Tibial artery (tissue), 4 donors: ENCODE measurements around the gene TADA2A.

Source experiments
- DNase-seq, 2 donors: peaks; one replicate each; pipeline ENCODE4 v3.0.0-alpha.2; 2019
- H3K27ac ChIP-seq, 2 donors: fragments of 200-600 bp; sonication (generic) in 1 of 2; 1 replicate in 1 of 2; 2 replicates in 1 of 2; pipeline ENCODE4 v1.5.1; 2018 to 2019; ENCODE audit warnings: mild to moderate bottlenecking in 1 of 2
- H3K27me3 ChIP-seq, 2 donors: fragments of 200-600 bp; sonication (generic) in 1 of 2; one replicate each; pipeline versions ENCODE4 v1.5.1 to v1.6.0; 2016 to 2019
- H3K36me3 ChIP-seq, 3 donors: fragments of 200-600 bp; sonication (generic) in 2 of 3; one replicate each; pipeline ENCODE4 v1.5.1; 2016 to 2019; ENCODE audit warnings: mild to moderate bottlenecking in 2 of 3
- H3K4me1 ChIP-seq, 4 donors: fragments of 200-600 bp; sonication (generic) in 2 of 4; 1 replicate in 3 of 4; 2 replicates in 1 of 4; pipeline ENCODE4 v1.5.1; 2016 to 2019
- H3K4me3 ChIP-seq, 2 donors: fragments of 200-600 bp; sonication (generic) in 1 of 2; 1 replicate in 1 of 2; 2 replicates in 1 of 2; pipeline ENCODE4 v1.5.1; 2018 to 2019; ENCODE audit warnings: mild to moderate bottlenecking in 2 of 2
- H3K9me3 ChIP-seq, 3 donors: fragments of 200-600 bp; sonication (generic) in 1 of 3; one replicate each; pipeline ENCODE4 v1.5.1; 2016 to 2019
- intact Hi-C: fragments of 100-400 bp; cut with DNase I; formaldehyde crosslinking; loops from one replicate; pipeline ENCODE4 v1.15.0; 2023; ENCODE audit warnings: low total_unique reads
- TF ChIP-seq, protein P1 (sequence below), 2 experiments: fragments of 200-600 bp in 1 of 2; fragments of 450-650 bp in 1 of 2; IDR thresholded peaks; one replicate each; pipeline ENCODE4 v1.5.1; 2017 to 2019; ENCODE audit warnings: antibody characterized with exemption in 2 of 2, mild to moderate bottlenecking in 1 of 2, moderate library complexity in 1 of 2

The TADA2A gene

DNA sequence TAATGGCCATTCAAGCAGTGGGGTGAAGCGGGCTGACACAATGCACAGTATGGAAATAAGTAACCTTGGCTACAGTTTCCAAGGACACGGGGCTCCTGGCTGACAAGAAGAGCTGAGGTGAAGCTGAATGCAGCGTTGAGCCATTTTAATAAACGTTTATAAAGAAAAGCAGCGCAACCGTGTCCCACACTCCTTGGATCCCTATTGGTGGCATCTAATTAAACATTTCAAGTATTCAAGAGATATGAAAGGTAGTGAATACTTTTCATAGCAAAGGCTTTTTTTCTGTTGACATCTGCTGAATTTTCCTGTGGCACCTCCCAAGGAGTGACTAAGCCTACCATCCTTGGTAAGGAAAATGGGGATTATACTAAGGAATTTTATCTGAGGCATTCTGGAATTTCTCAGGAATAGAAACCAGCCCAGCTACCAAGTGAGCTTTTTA lies 109.5 kb downstream of the TADA2A start:
- Histone ChIP-seq H3K27ac (no peak overlapping the region), H3K4me1 (no peaks in the 10 kb centered on the region), H3K27me3 (no peaks in the 10 kb centered on the region), H3K4me3 (no peak overlapping the region), H3K9me3 (no peaks in the 10 kb centered on the region), H3K36me3 (peaks cover 37 to 85% (median 62%) of the 10 kb centered on the region in 3 donors)
- DNase-seq = no peak
- intact Hi-C loops = no loop called here
- TF ChIP-seq, protein P1, sequence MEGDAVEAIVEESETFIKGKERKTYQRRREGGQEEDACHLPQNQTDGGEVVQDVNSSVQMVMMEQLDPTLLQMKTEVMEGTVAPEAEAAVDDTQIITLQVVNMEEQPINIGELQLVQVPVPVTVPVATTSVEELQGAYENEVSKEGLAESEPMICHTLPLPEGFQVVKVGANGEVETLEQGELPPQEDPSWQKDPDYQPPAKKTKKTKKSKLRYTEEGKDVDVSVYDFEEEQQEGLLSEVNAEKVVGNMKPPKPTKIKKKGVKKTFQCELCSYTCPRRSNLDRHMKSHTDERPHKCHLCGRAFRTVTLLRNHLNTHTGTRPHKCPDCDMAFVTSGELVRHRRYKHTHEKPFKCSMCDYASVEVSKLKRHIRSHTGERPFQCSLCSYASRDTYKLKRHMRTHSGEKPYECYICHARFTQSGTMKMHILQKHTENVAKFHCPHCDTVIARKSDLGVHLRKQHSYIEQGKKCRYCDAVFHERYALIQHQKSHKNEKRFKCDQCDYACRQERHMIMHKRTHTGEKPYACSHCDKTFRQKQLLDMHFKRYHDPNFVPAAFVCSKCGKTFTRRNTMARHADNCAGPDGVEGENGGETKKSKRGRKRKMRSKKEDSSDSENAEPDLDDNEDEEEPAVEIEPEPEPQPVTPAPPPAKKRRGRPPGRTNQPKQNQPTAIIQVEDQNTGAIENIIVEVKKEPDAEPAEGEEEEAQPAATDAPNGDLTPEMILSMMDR (IDR thresholded peaks at IDR 0.05) = no peak

DNA sequence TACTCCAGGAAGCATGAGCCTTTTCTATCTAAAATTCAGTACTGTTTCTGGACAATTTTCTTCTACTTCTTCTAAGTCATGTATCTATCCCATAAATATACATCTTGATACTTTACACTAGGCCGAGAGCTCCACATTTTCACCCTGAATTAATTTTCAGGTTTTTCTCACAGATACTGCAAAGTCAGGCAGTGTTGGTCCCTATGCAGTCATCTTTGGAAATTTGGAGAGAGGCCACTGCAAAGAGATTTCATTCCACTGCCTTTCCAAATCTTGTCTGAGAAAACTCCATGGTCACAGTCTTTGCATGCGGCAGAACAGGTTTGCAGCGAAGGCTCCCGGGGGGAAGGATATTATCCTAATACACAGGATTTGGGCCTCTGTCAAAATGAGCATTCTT lies 111.2 kb downstream of the TADA2A start:
- H3K4me1 ChIP-seq = no peaks in the 10 kb centered on the region
- no peak overlapping the region for H3K27ac ChIP-seq
- no peaks in the 10 kb centered on the region for H3K27me3 ChIP-seq
- no peak for DNase-seq
- H3K36me3 ChIP-seq = peaks cover 37 to 88% (median 52%) of the 10 kb centered on the region in 3 donors
- intact Hi-C loops = no loop called here
- no peaks in the 10 kb centered on the region for H3K9me3 ChIP-seq
- TF ChIP-seq, protein P1 (IDR thresholded peaks at IDR 0.05) = no peak
- H3K4me3 ChIP-seq = no peak overlapping the region

DNA sequence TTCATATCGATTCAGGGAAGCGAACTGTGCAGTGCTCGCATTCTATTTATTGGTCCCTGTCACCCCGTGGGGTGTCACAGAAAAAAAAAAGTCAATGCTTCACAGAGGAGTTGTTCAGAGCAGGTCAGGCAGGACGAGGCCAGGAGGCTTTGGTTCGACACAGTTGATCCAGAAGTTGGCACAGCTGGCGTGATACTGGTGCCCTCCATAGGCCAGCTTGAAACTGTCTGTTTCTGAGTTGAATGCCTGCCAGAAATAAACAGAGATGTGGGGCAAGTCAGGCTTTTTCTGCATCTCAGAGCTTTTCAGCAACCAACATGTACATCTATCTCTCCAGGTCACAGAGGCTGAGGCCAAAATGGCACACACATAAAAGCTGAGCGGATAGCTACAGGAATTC lies 112.1 kb downstream of the TADA2A start:
- no peak overlapping the region for H3K4me3 ChIP-seq
- peaks cover 37 to 90% (median 54%) of the 10 kb centered on the region in 3 donors for H3K36me3 ChIP-seq
- H3K4me1 ChIP-seq = no peaks in the 10 kb centered on the region
- no peak for DNase-seq
- TF ChIP-seq, protein P1 (IDR thresholded peaks at IDR 0.05) = no peak
- H3K9me3 ChIP-seq = no peaks in the 10 kb centered on the region
- intact Hi-C loops = no loop called here
- no peak overlapping the region for H3K27ac ChIP-seq
- H3K27me3 ChIP-seq = no peaks in the 10 kb centered on the region

DNA sequence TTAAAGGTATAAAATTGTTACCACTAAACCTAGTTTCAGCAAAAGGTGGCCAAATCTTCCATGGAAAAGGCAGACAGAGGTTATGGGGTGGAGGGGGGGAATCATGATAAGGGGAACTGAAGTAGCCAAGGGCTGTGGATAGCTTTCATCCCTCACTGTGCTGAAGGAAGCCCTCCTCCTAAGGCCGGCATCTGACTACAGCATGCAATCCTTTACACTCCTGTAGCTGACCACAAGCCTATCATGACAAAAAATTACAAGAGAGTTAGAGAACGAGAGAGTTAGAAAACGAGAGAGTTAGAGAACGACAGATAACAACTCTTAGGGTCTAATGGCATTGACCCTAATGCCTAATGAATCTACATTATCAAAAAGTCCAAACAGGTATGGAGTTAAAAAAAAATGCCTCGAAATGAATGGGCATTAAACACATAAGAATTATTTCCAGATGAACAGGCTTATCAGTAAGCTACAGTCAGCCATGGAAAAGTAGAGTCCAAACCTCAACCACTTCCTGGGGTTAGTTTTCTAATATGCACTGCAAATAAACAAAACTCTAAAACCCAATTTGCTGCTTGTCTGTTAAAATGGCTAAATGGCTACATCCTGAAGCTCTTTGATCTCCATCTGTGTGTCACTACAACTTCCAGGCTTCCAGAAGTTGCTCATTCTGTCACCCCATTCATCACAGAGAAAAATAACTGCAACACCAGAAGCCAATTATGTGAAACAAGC lies 112.7 kb downstream of the TADA2A start:
- TF ChIP-seq, protein P1 (IDR thresholded peaks at IDR 0.05) = no peak
- Histone ChIP-seq H3K4me3 (no peak overlapping the region), H3K4me1 (no peaks in the 10 kb centered on the region), H3K9me3 (no peaks in the 10 kb centered on the region), H3K27ac (no peak overlapping the region), H3K27me3 (no peaks in the 10 kb centered on the region), H3K36me3 (peaks cover 37 to 95% (median 58%) of the 10 kb centered on the region in 3 donors)
- no peak for DNase-seq
- intact Hi-C loops = no loop called here

DNA sequence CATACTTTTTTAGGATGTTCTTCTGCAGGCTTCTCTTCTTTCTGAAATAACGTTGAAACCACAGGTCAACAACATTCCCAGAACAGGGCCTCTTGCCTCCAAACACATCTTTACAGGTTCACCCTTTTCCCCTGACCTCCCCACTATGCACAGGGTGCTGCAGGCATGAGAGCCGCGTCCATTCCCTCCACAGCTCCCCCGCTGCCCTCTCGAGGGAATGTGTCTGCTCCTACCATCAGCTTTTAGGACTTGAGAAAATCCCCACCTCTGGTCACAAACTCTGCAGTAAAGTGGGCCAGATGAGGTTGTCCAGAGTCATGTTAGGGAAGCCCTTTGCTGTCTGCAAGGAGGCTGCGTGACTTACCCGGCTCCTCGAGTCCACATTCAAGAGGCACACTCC lies 113.5 kb downstream of the TADA2A start:
- intact Hi-C loops = no loop called here
- Histone ChIP-seq H3K27ac (no peak overlapping the region), H3K36me3 (peaks cover 37 to 95% (median 62%) of the 10 kb centered on the region in 3 donors), H3K27me3 (no peaks in the 10 kb centered on the region), H3K4me3 (no peak overlapping the region), H3K9me3 (no peaks in the 10 kb centered on the region), H3K4me1 (no peaks in the 10 kb centered on the region)
- no peak for DNase-seq
- TF ChIP-seq, protein P1 (IDR thresholded peaks at IDR 0.05) = no peak
